HG02943 (cell line): ENCODE data around the gene BOD1L1.

ENCODE experiments used
- ATAC-seq: cut with Tn5 transposase; IDR thresholded peaks from one replicate; pipeline ENCODE4 v1.9.1; 2021; ENCODE audit warnings: mild to moderate bottlenecking, low read depth, moderate library complexity; ENCODE audit not compliant: unreplicated experiment

The BOD1L1 gene

GRCh38 chr4:13626492-13627177 lies 890 bp downstream of the BOD1L1 start:
- ATAC-seq, result no peak

- ATAC-seq, result no peak
These were observed 9.2 kb downstream of the BOD1L1 start for GRCh38 chr4:13618212-13618806.

GRCh38 chr4:13617801-13618200 lies 9.7 kb downstream of the BOD1L1 start:
- ATAC-seq, result no peak

- no peak for ATAC-seq
These were observed 10.9 kb downstream of the BOD1L1 start for GRCh38 chr4:13616597-13616996.

DNA sequence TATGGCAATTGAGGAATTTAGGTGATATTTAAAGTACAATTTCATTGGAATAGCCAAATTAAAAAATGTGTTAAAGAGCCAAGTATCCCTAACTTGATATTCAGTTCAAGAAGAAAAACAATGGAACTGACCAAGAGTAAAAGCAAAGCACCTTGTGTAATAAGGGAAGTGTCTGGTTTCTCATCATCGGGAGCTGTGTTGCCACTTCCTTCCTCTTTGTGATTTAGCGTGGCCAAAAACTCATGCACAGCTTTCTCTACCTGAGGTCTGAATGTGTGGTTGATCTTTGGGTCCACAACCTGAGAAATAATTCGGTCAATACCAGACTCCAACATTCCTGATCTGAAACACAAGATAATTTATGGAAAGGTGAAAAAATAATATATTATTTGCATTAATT lies 12.4 kb downstream of the BOD1L1 start:
- peak; percentile 55 for ATAC-seq

DNA sequence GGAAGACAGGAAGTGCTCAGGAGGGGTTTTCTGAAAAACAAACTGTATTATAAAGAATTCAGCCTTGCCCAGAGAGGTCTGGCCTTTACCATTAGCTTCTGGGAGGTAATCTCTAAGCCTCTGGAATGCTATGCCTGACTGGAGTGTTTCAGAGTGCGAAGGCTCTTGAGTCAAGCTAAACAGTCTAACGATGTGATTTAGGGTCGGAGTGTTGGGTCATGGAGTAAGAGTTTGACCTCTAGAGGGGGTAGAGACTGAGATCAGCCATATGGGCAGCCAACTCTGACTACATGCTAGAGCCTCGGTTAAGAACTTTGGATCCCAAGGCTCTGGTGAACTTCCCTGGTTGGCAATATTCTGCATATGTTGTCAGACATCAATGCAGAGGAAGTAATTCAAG lies 15.0 kb downstream of the BOD1L1 start:
- no peak for ATAC-seq

DNA sequence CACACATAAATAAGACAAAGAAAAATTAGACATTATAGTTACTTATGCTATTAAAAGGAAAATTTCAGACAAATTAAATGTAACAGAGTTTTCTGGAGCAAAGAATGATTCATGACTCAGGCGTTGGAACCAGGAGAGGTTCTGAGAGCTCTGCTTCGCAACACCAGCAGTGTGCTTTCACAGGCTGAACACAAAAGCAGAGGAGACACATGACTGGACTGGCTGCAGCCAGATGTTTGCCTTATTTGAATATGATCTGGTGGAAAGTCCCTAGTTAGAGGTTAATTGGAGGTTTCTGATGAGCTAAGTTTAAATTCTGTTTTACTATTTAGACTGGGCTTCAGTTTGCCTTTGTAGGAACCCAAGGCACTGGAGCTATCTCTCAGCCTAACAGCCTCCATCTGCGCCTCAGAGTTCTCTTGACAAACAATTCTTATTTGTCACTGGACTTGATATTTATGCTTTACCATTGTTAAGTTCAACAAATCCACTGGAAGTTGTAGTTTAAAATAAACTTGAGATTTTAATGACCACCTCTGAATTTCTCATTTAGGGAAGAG lies 16.2 kb downstream of the BOD1L1 start:
- ATAC-seq, result peak; percentile 97

DNA sequence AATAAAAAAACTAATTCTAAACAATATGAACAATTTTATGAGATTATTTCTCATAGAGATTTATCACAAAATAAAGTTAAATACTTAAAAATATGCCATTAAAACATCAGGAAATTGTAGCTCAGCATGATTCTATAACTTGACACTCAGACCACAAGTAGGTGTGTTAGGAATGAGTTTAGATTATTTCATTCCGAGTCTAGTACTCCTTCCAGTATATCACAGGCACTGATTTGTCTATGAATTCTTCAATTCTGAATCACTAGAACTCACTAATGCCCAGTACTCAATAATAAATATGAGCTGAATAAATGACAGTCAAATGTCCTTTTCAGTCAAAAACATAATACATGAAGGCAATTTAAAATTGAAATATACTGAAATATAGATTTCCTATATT lies 22.2 kb downstream of the BOD1L1 start:
- no peak for ATAC-seq

DNA sequence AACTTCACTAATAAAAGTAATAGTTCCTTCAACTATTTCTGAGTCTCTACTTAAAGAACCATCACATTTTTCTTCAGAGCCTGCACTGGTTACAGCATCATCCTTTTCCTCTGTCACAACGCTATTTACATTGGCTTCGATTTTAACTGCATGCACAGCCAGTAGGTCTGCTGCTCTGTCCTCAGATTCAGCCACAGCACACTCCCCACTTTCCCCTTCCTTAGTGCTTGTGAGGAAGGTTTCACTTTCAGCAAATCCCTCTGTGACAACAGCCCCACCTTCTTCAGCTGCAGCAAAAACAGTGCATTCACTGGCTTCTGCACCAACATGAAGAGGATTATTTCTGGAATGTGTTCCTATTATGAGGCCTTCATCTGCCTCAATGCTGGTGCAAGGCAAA lies 25.7 kb downstream of the BOD1L1 start:
- no peak for ATAC-seq

- no peak for ATAC-seq
These were observed 26.5 kb downstream of the BOD1L1 start for GRCh38 chr4:13601048-13601447.

DNA sequence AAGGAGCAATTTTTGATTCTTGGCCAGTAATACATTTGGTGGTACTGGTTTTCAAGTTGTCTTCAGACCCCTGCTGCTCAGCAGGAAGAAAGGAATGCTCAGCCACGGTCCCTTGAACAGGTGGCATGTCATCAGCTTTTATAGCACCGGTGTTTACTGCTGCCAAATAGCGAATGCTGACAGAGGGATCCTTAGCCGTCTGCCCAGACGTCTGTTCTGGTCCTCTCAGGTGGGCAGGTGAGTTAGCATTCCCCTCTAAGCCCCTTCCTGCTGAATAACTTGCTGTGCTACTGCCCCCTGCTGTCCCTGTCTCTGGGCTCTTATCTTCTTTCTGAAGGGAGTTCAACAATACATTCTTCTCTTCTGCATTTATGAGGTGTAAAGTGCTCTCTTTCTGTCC lies 28.4 kb downstream of the BOD1L1 start:
- no peak for ATAC-seq

DNA sequence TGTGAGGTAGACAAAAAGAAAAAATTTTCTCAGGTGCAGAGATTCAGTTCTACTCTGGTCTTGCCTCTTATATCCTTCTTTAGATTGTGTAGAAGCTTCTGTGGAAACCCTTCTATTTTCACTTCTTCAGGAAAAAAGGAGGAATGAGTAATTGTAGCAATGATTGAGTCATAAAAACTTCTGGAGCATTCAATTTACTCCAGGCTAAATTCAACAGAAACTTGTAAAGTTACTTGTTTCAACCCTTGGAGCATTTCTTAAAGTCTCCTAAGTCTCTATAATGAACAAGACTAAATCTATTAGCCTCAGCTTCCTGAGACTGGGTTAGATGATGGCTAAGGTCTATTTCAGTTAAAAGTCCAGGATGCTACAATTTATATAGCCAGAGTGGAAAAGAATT lies 29.9 kb downstream of the BOD1L1 start:
- ATAC-seq, result no peak

DNA sequence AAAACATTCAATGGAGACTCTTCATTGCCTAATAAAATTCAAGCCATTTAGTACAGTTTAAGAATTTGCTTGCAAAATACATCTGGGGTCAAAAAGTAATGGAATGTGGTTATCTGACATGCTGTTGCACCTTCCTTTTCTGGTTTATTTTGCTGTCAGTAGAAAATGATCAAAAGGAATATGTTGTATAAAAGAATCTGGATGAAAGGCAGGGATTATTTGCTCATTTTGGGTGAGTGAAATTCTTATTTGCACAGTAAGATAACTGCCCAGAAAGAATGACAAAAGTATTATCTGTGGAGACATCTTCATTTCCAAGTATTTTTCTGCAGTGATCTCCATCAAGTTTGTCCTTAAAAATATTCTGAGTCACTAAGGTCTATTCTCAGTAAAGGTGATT lies 30.4 kb downstream of the BOD1L1 start:
- no peak for ATAC-seq

DNA sequence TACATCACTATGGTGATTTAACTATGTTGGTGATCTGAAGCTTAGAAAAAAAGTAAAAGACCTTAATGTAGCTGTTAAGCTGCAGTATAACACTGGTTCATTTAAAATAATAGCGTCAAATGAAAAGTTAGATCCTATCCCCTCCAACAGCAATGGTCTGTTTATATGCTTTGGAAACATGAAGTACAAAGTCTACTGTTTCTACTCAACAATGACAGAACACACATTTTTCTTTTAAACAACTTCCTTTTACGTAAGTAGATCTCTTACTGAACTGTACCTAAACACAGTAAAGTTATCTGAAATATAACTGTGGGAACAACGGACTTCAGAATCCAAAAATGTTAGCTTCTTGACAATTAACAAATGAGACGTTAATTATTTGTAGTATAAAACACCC lies 35.3 kb downstream of the BOD1L1 start:
- ATAC-seq, result no peak

DNA sequence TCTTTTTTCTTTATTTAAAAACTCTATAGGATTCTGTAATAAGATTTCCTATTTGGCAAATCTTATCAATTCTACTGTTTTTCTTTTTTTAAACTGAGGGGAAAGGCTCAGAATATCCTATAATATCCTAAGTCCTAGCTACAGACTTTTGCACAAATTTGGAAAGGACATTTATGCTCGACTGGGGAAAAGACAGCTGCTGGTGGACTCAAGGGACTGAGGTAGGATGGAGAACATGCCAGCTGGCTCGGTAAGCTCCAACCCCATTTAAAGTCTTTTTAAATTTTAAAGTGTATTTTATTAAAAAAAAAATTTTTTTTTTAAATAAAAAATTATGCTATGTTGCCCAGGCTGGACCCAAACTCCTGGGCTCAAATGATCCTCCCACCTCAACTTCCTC lies 36.8 kb downstream of the BOD1L1 start:
- no peak for ATAC-seq

DNA sequence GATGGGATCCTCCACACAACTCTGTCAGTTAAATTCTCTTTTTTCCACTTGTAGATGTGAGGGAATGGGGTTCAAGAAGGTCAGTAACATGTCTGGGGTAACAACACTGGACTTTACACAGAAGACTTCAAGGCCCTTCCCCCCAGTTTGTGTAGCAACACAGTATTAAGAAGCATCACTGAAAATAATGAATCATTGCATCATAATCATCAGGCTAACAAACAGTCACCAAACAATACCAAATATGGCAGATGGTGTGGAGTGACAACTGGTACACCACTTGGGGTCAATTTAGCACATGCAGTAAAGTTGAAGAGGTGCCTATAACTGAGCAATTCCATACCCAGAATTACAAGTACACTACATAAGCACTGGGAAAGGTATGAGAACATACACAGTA lies 38.6 kb downstream of the BOD1L1 start:
- no peak for ATAC-seq

DNA sequence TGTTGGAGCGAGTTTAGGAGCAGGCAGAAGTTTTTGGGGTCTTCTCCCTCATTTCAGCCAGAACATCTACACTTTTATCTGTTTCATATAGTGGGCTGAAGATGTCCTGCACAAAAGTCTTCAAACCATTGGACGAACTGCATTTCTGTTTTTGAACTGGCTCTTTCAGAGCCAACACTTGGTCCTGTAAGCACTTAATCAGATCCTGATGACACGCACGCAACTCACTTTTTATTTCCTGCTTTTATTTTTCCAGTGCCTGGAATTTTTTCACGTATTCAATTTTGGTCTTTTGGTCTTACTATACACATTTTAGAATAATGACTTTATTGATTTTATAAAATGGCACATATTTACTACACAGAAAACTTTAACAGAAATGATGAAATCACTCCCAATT lies 43.0 kb downstream of the BOD1L1 start:
- ATAC-seq, result no peak

GRCh38 chr4:13580036-13580435 lies 47.5 kb downstream of the BOD1L1 start:
- ATAC-seq, result no peak

DNA sequence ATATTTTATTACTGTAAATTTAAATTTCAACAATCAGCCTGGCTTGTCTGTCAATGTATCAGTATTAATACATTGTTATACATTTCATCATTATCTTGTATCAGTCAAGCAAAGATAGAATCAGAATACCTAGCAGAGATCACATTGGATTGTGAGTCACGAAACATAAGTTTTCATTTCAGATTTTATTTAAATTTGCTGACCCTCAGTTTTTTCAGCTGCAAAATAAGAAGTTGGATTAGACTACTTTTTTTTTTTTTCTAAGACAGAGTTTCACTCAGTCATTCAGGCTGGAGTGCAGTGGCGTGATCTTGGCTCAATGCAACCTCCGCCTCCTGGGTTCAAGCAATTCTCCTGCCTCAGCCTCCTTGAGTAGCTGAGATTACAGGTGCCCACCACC lies 49.9 kb downstream of the BOD1L1 start:
- ATAC-seq, result no peak

DNA sequence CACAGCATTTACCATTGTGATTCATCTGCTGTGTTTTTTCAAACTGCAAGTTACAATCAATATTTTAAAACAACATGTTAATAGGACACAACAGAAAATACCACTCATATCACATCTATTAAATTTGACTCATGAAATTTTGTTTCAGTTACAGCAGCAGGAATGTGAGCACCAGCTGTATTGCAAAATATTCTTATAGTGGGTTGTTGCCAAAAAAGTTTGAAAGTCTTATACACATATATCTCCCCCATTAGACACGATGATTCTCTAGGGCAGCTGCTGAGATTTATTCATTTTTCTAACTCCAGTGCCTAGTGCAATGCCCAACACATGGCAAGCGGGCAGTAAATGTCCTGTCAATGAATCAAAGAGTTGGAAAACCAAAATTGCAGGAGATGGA lies 56.6 kb downstream of the BOD1L1 start:
- no peak for ATAC-seq

DNA sequence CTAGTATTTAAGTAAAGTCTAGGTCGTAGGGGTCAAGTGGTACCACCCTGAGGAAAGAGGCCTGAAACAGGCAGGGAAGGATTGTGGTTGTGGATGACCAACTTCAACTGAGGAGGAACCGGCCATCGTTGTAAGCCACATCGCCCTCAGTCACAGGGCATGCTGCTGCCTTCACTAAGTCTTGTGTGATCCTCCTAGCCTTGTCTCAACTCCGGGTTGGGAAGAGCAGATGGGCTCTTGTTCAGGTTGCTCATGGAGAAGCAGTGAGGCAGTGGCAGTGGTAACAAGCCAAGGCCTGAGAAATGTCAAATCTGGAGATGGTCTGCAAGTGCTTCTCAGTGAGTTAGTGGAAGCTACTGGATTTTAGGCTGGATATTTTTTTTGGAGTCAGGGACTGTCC lies 60.4 kb downstream of the BOD1L1 start:
- no peak for ATAC-seq

GRCh38 chr4:13562876-13563275 lies 64.6 kb downstream of the BOD1L1 start:
- ATAC-seq, result no peak
